Gastroesophageal sphincter (tissue), 3 donors: Measurements from ENCODE around the gene SCAP.

Source experiments
- POLR2A ChIP-seq, 2 donors: fragments of 450-650 bp; IDR thresholded peaks; one replicate each; pipeline ENCODE4 v1.6.1; 2017; ENCODE audit warnings: antibody characterized with exemption in 2 of 2, mild to moderate bottlenecking in 2 of 2, moderate library complexity in 1 of 2
- TF ChIP-seq, protein P1 (sequence below), 4 experiments: fragments of 200-600 bp in 2 of 4; fragments of 450-650 bp in 2 of 4; sonication (generic) in 1 of 4; IDR thresholded peaks; one replicate each; pipeline ENCODE4 v1.5.1; 2017 to 2019; ENCODE audit warnings: antibody characterized with exemption in 4 of 4, mild to moderate bottlenecking in 2 of 4, moderate library complexity in 2 of 4

DNA sequence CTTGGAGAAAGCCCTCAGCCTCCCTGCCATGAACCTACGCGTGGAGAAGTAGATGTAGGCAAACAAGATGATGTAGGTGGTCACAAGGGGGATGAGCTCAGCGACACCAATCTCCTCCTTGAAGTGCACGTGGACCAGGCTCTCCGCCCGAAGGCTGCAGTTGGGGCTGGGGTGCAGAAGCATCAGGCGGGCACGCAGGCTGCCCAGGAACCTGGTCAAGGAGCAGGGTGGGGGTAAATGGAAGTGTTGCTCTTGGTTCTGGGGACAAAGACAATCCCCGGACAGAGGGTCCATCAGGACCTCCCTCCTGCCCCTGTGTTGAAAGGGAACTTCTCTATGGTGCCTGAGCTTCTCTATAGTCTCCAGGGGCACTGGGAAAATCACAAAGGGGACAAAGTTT, 49.8 kb downstream of the SCAP start:
- TF ChIP-seq, protein P1, sequence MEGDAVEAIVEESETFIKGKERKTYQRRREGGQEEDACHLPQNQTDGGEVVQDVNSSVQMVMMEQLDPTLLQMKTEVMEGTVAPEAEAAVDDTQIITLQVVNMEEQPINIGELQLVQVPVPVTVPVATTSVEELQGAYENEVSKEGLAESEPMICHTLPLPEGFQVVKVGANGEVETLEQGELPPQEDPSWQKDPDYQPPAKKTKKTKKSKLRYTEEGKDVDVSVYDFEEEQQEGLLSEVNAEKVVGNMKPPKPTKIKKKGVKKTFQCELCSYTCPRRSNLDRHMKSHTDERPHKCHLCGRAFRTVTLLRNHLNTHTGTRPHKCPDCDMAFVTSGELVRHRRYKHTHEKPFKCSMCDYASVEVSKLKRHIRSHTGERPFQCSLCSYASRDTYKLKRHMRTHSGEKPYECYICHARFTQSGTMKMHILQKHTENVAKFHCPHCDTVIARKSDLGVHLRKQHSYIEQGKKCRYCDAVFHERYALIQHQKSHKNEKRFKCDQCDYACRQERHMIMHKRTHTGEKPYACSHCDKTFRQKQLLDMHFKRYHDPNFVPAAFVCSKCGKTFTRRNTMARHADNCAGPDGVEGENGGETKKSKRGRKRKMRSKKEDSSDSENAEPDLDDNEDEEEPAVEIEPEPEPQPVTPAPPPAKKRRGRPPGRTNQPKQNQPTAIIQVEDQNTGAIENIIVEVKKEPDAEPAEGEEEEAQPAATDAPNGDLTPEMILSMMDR (IDR thresholded peaks at IDR 0.05) = no peak
- TF ChIP-seq POLR2A (IDR thresholded peaks at IDR 0.05) = no peak
